PC-9 (cell line): Measurements from ENCODE around the gene TMEM163. TPM values are rescaled to one million over a fixed set of nuclear protein-coding genes. Genes with fewer than 3 reads are reported as not detected.

ENCODE experiments used
- BruUV-seq: library from RNA; stranded (reverse); fragments of 400-500 nt; replicated peaks from 2 replicates; lab custom pipeline; 2021; lab: Mats Ljungman, UMichigan
- CTCF ChIA-PET: fragments of 300-600 bp; sonication (Branson Sonifier 250); formaldehyde crosslinking; loops from one replicate; lab custom pipeline; 2022; ENCODE audit warnings: antibody characterized with exemption; lab: Charles Lee
- POLR2A ChIA-PET: fragments of 300-600 bp; sonication (Branson Sonifier 250); formaldehyde crosslinking; loops from one replicate; lab custom pipeline; 2022; ENCODE audit warnings: antibody characterized with exemption; ENCODE audit not compliant: unreplicated experiment; lab: Charles Lee
- DNase-seq, 2 experiments: peaks; one replicate each; pipeline versions ENCODE4 v3.0.0 to v3.0.0-alpha.2; 2015 to 2022; ENCODE audit warnings: mixed read lengths in 1 of 2
- H2AFZ ChIP-seq: fragments of 200-600 bp; sonication (generic); 2 replicates; pipeline ENCODE4 v1.8.1; 2017; ENCODE audit warnings: antibody characterized with exemption
- H3F3A ChIP-seq: fragments of 200-600 bp; sonication (generic); 2 replicates; pipeline ENCODE4 v1.8.1; 2017; ENCODE audit warnings: antibody characterized with exemption, mild to moderate bottlenecking, low read depth; ENCODE audit not compliant: insufficient read depth
- H3K27ac ChIP-seq: fragments of 200-600 bp; sonication (generic); 2 replicates; pipeline ENCODE4 v1.6.1; 2016; ENCODE audit warnings: mixed run types
- H3K27me3 ChIP-seq: fragments of 200-600 bp; sonication (generic); 2 replicates; pipeline ENCODE4 v1.6.1; 2016; ENCODE audit warnings: low read depth, mixed run types; ENCODE audit not compliant: insufficient read depth
- H3K36me3 ChIP-seq: fragments of 200-600 bp; sonication (generic); 2 replicates; pipeline ENCODE4 v1.6.1; 2016; ENCODE audit warnings: low read depth, mixed run types
- H3K4me1 ChIP-seq: fragments of 200-600 bp; sonication (generic); replicated peaks from 2 replicates; pipeline ENCODE4 v1.6.1; 2016; ENCODE audit warnings: mixed run types; ENCODE audit not compliant: insufficient read depth
- H3K4me2 ChIP-seq: fragments of 200-600 bp; sonication (generic); 2 replicates; pipeline ENCODE4 v1.6.1; 2017; ENCODE audit warnings: mixed run types
- H3K4me3 ChIP-seq: fragments of 200-600 bp; sonication (generic); 2 replicates; pipeline ENCODE4 v1.6.1; 2016; ENCODE audit warnings: mixed run types
- H3K79me2 ChIP-seq: fragments of 200-600 bp; sonication (generic); 2 replicates; pipeline ENCODE4 v1.6.1; 2017; ENCODE audit warnings: low read depth, mixed run types
- H3K9me2 ChIP-seq: fragments of 200-600 bp; sonication (generic); 2 replicates; pipeline ENCODE4 v1.8.1; 2017; ENCODE audit warnings: mild to moderate bottlenecking; ENCODE audit not compliant: insufficient read depth
- H3K9me3 ChIP-seq: fragments of 200-600 bp; sonication (generic); 2 replicates; pipeline ENCODE4 v1.8.1; 2016; ENCODE audit warnings: low read depth; ENCODE audit not compliant: insufficient read depth
- H4K20me1 ChIP-seq: fragments of 200-600 bp; sonication (generic); 2 replicates; pipeline ENCODE4 v1.8.1; 2017; ENCODE audit not compliant: insufficient read depth
- CTCF ChIP-seq: fragments of 200-600 bp; sonication (generic); conservative IDR thresholded peaks from 2 replicates; pipeline ENCODE4 v1.6.1; 2017; ENCODE audit warnings: mixed run types, antibody characterized with exemption, mild to moderate bottlenecking, moderate library complexity
- EZH2 ChIP-seq: fragments of 200-600 bp; sonication (generic); IDR thresholded peaks from 2 replicates; pipeline ENCODE4 v1.8.0; 2017; ENCODE audit warnings: antibody characterized with exemption, low read depth
- intact Hi-C: fragments of 100-400 bp; cut with micrococcal nuclease; formaldehyde crosslinking; loops from one replicate; pipeline ENCODE4 v1.10.0; 2022; ENCODE audit not compliant: unreplicated experiment
- total RNA-seq: library from RNA; stranded (reverse); gene quantifications from 2 replicates; pipeline ENCODE4 v1.2.3, GENCODE V29; 2021

TMEM163 gene
- total RNA-seq, 1 experiment from 2014 or later, result 1.4 TPM

GRCh38 chr2:134454426-134454825, 264.4 kb downstream of the TMEM163 start:
- DNase-seq, result no peak
- Histone ChIP-seq H3K27me3 (no peaks in the 10 kb centered on the region), H3K36me3 (no peaks in the 10 kb centered on the region), H3K4me1 (no peaks in the 10 kb centered on the region), H3K4me3 (no peak overlapping the region), H3K79me2 (no peaks in the 10 kb centered on the region), H3K27ac (no peak overlapping the region), H3F3A (no peaks in the 10 kb centered on the region), H3K9me2 (no peaks in the 10 kb centered on the region), H2AFZ (no peak overlapping the region), H4K20me1 (no peaks in the 10 kb centered on the region), H3K9me3 (no peaks in the 10 kb centered on the region), H3K4me2 (no peak overlapping the region)
- ChIA-PET POLR2A (no interaction called here), CTCF (no interaction called here)
- no TSS peak for BruUV-seq
- TF ChIP-seq EZH2 (no peak), CTCF (no peak)
- intact Hi-C loops, result no loop called here

- Histone ChIP-seq H3F3A (no peaks in the 10 kb centered on the region), H3K4me3 (no peak overlapping the region), H3K79me2 (no peaks in the 10 kb centered on the region), H3K4me1 (no peaks in the 10 kb centered on the region), H3K36me3 (no peaks in the 10 kb centered on the region), H3K27ac (no peak overlapping the region), H3K9me3 (no peaks in the 10 kb centered on the region), H3K9me2 (no peaks in the 10 kb centered on the region), H3K4me2 (no peak overlapping the region), H3K27me3 (no peaks in the 10 kb centered on the region), H2AFZ (no peak overlapping the region), H4K20me1 (no peaks in the 10 kb centered on the region)
- ChIA-PET CTCF (no interaction called here), POLR2A (no interaction called here)
- DNase-seq, result no peak
- intact Hi-C loops, result no loop called here
- TF ChIP-seq EZH2 (no peak), CTCF (no peak)
- no TSS peak for BruUV-seq
Measured at GRCh38 chr2:134453973-134454372, 264.8 kb downstream of the TMEM163 start.

- Histone ChIP-seq H3K4me3 (no peak overlapping the region), H4K20me1 (no peaks in the 10 kb centered on the region), H3K79me2 (no peaks in the 10 kb centered on the region), H2AFZ (no peak overlapping the region), H3K9me3 (no peaks in the 10 kb centered on the region), H3K4me2 (no peak overlapping the region), H3K36me3 (no peaks in the 10 kb centered on the region), H3K4me1 (no peaks in the 10 kb centered on the region), H3K27ac (no peak overlapping the region), H3F3A (no peaks in the 10 kb centered on the region), H3K9me2 (no peaks in the 10 kb centered on the region), H3K27me3 (no peaks in the 10 kb centered on the region)
- TF ChIP-seq EZH2 (no peak), CTCF (no peak)
- intact Hi-C loops, result no loop called here
- ChIA-PET POLR2A (no interaction called here), CTCF (interaction anchor here (0.6 kb wide), 1 partner anchor 462 kb away, joined by 4 read pairs; no protein-coding TSS in a partner anchor)
- BruUV-seq, result no TSS peak
- DNase-seq, result no peak
Measured at GRCh38 chr2:134453476-134453875, 265.3 kb downstream of the TMEM163 start.
